Fibroblast of skin of scalp (primary cell): ENCODE data around the gene TDRD12.
"Not testable (repeated sequence)": the region's sequence is repeated elsewhere in the genome, so short reads cannot be mapped to it uniquely, and the experiment has no call there.

Source experiments
- DNase-seq: peaks from one replicate; pipeline ENCODE4 v3.0.0-alpha.2; 2013

TDRD12 gene

GRCh38 chr19:32693151-32694108 is 26.1 kb upstream of the TDRD12 start:
- not testable (repeated sequence) for DNase-seq

- not testable (repeated sequence) for DNase-seq
These were observed 25.3 kb upstream of the TDRD12 start for GRCh38 chr19:32694316-32694715.

GRCh38 chr19:32694851-32695250 is 24.7 kb upstream of the TDRD12 start:
- not testable (repeated sequence) for DNase-seq

DNA sequence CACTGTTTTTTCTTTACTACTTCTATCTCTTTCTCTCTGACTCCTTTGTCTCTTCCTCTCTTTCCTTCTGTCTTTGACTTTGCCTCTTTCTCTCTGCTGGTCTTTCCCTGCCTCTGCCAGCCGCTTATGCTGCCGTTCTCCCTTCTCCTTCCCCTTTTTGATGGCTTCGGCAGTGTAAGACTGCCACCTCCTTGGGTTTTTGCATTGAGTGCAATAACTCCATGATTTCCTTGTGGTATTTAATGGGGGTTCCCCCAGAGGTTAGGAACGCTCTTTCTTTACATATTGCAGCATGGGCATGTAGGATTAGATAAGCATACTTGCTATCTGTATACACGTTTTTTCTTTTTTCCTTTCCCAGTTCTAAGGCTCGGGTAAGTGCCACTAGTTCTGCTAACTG is 24.1 kb upstream of the TDRD12 start:
- not testable (repeated sequence) for DNase-seq

GRCh38 chr19:32696771-32697170 is 22.8 kb upstream of the TDRD12 start:
- DNase-seq = not testable (repeated sequence)

DNA sequence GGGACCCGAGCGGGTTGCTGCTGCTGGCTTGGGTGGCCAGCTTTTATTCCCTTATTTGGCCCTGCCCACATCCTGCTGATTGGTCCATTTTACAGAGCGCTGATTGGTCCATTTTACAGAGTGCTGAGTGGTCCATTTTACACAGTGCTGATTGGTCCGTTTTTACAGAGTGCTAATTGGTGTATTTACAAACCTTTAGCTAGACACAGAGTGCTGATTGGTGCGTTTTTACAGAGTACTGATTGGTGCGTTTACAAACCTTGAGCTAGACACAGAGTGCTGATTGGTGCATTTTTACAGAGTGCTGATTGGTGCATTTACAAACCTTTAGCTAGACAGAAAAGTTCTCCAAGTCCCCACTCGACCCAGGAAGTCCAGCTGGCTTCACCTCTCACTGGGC is 19.4 kb upstream of the TDRD12 start:
- DNase-seq = not testable (repeated sequence)

- DNase-seq = no peak
These were observed 17.6 kb upstream of the TDRD12 start for GRCh38 chr19:32702010-32702409.

GRCh38 chr19:32704006-32704405 is 15.6 kb upstream of the TDRD12 start:
- not testable (repeated sequence) for DNase-seq

- no peak for DNase-seq
These were observed 11.1 kb upstream of the TDRD12 start for GRCh38 chr19:32708457-32708856.

DNA sequence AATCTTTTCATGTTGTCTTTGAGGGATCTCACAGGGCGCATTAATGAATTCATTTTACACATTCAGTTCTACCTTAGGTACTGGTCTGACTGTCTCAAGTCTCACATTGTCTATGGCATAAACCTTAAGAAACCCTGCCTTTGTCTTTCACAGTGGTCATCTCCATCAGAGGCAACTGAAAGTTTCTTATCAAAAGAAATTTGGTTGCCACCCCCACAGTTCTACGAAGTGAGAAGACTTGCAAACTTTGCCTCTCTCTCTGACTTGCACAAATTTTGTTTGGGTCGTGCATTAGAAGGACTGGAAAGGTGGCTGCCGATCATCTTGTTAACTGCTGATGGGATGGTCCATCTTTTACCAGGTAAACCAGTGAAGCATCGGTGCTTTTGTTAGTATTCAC is 10.5 kb upstream of the TDRD12 start:
- no peak for DNase-seq

- no peak for DNase-seq
These were observed 7.8 kb upstream of the TDRD12 start for GRCh38 chr19:32711747-32712146.

DNA sequence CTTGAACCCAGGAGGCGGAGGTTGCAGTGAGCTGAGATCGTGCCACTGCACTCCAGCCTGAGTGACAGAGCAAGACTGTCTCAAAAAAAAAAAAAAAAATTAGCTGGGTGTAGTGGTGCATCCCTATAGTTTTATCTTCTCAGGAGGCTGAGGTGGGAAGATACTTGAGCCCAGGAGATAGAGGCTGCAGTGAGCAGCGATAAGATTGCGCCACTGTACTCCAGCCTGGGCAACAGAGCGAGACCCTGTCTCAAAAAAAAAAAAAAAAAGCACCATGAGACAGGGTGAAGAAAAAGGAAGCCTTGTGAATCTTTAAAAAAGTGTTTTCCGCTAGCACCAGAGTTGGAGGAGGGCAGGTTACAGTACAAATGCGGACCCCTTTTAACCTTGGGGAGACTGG is 3.4 kb upstream of the TDRD12 start:
- DNase-seq = not testable (repeated sequence)

DNA sequence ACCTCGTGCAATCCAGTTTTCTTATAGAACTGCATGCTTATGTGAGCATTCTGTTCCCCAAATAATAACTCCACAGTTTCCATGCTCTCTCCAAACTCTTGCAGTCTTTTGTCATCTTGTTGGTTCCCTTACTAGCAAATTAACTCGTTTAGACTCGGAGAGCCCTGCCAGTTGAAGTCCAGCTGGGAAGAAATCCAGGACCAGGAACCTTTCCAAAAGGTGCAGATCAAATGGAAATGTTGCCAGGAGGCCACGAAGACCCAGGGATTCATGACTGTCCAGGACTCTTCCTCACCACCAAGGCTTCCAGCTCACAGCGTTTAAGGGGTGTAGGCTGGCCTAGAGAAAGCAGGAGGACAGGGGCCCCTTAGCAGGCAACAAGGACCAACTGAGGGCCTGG is 2.1 kb upstream of the TDRD12 start:
- no peak for DNase-seq

- no peak for DNase-seq
These were observed 1.3 kb upstream of the TDRD12 start for GRCh38 chr19:32718286-32718685.

GRCh38 chr19:32720216-32720935 is 809 bp downstream of the TDRD12 start:
- no peak for DNase-seq

- no peak for DNase-seq
These were observed 1.3 kb downstream of the TDRD12 start for GRCh38 chr19:32720936-32721250.

- no peak for DNase-seq
These were observed 16.4 kb downstream of the TDRD12 start for GRCh38 chr19:32735936-32736335.

DNA sequence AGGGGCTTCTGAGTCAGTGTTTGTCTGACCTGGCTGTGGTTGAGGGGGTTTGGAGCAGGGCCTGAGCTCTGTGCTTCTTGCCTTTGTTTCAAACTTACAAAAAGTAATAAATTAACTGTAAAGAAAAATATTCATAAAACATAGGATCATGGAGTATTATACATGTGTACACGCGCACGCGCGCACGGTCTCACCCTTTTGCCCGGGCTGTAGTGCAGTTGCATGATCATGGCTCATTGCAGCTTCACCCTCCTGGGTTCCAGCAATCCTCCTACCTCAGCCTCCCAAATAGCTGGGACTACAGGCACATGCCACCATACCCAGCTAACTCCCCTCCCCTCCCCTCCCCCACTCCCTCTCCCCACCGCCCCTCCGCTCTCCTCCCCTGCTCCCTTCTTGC is 23.5 kb downstream of the TDRD12 start:
- no peak for DNase-seq

DNA sequence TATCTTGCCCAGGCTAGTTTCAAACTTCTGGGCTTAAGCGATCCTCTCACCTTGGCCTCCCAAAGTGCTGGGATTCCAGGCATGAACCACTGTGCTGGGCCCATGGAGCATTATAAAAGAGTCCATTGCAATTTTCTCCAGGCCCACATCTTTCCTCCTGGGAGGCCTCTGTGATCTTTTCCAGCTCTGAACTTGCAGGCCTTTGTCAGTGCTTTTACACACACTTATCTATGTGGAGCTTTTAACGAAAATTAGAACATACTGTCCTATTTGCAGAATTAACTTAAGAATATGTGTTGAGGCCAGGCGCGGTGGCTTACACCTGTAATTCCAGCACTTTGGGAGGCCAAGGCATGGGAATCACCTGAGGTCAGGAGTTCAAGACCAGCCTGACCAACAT is 23.9 kb downstream of the TDRD12 start:
- no peak for DNase-seq

DNA sequence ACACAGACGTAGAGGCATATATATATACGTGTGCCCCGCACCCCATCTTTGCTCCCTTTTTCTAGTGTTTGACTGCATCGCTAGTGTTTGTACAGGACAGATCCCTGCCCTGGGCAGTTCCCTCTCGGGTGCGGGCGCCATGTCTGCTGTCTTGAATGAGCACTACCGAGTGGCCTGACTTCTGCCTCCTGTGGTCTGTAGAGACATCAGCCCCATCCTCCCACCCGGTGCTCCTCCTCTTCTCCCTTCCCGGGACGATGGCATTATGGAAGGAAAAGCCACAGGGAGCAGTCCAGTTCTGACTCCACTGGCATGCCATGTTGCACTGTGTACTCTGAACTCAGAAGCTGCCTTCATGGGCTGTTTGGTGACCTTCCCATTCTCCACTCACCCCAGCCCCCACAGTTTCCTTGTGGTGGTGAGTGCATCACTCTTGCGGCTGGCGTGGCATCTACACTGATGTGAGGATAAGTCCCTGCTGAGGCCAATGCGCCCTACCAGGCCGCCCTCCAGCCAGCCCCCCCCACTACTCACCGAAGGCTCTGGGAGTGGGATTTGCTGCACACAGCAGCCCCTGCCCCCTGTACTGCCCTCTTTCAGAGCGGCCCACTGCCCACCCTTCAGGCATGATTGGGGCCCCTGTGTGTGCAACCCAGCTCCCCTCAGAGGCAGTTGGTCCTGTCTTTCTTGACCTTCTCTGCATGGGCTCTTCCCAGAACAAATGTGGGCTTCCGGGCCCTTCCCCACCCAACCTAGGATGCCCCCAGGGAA is 25.2 kb downstream of the TDRD12 start:
- DNase-seq = no peak

DNA sequence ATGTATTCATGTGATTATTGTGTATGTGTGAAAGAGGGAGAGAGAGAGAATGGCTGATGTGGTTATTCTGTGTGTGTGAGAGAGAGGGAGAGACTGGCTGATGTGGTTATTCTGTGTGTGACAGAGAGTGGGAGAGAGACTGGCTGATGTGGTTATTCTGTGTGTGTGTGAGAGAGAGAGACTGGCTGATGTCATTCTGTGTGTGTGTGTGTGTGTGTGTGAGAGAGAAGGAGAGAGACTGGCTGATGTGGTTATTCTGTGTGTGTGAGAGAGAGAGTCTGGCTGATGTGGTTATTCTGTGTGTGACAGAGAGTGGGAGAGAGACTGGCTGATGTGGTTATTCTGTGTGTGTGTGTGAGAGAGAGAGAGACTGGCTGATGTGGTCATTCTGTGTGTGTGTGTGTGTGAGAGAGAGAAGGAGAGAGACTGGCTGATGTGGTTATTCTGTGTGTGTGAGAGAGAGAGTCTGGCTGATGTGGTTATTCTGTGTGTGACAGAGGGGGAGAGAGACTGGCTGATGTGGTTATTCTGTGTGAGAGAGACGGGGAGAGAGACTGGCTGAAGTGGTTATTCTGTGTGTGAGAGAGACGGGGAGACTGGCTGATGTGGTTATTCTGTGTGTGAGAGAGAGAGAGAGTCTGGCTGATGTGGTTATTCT is 26.2 kb downstream of the TDRD12 start:
- peak; percentile 4 for DNase-seq

GRCh38 chr19:32746631-32747196 is 27.1 kb downstream of the TDRD12 start:
- peak; percentile 13 for DNase-seq
